ENCODE data around the gene GRWD1.

Gene GRWD1

DNA sequence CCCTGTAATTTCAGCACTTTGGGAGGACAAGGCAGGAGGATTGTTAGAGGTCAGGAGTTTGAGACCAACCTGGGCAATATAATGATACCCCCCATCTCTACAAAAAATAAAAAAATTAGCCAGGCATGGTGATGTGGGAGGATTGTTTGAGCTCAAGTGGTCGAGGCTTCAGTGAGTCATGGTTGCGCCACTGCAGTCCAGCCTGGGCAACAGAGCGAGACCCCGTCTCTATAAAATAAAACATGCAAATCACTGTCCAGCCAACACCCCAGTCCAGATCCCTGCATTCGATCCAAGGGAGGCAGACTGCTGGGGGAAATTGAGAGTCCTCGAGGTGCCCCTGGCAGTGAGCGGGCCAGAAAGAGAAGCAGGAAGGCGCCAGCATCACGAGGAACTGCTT lies 30.4 kb downstream of the GRWD1 start:
- H3K4me3 ChIP-seq (ENCODE audit: low read depth, low read length) = no peak overlapping the region
- TF ChIP-seq, protein P1, sequence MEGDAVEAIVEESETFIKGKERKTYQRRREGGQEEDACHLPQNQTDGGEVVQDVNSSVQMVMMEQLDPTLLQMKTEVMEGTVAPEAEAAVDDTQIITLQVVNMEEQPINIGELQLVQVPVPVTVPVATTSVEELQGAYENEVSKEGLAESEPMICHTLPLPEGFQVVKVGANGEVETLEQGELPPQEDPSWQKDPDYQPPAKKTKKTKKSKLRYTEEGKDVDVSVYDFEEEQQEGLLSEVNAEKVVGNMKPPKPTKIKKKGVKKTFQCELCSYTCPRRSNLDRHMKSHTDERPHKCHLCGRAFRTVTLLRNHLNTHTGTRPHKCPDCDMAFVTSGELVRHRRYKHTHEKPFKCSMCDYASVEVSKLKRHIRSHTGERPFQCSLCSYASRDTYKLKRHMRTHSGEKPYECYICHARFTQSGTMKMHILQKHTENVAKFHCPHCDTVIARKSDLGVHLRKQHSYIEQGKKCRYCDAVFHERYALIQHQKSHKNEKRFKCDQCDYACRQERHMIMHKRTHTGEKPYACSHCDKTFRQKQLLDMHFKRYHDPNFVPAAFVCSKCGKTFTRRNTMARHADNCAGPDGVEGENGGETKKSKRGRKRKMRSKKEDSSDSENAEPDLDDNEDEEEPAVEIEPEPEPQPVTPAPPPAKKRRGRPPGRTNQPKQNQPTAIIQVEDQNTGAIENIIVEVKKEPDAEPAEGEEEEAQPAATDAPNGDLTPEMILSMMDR (IDR thresholded peaks at IDR 0.05; ENCODE audit: low read depth, low read length) = no peak

DNA sequence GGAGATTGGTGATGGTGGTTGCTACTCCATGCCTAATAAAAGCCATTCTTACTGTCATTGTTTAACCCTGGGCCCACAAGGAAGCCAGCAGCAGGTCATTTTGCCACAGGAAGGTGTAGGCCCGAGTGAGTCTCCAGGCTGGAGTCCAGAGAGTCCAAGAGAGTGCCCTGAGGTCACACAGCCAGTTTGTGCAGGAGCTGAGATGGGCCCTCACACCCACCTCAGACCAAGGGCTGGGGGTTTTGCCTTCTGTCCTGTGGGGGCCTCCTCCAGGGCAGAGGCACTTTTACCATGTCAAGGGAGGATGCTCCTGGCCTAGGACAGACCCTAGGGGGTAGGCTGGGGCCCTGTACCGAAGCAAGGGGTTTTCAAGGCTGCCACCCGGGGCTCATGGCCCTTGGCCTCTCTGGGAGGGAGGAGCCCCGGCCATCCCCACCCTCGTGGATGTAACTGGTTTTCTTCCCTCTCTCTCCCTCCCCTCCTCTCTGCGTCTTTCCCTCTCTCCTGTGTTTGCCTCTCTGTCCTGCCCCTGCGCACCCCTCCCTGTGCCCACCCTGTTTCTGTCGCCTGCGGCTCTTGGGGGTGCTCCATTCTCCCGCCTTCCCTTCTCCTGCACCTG lies 31.4 kb downstream of the GRWD1 start:
- TF ChIP-seq, protein P1 (IDR thresholded peaks at IDR 0.05; ENCODE audit: low read depth, low read length) = no peak
- no peak overlapping the region for H3K4me3 ChIP-seq (ENCODE audit: low read depth, low read length)

DNA sequence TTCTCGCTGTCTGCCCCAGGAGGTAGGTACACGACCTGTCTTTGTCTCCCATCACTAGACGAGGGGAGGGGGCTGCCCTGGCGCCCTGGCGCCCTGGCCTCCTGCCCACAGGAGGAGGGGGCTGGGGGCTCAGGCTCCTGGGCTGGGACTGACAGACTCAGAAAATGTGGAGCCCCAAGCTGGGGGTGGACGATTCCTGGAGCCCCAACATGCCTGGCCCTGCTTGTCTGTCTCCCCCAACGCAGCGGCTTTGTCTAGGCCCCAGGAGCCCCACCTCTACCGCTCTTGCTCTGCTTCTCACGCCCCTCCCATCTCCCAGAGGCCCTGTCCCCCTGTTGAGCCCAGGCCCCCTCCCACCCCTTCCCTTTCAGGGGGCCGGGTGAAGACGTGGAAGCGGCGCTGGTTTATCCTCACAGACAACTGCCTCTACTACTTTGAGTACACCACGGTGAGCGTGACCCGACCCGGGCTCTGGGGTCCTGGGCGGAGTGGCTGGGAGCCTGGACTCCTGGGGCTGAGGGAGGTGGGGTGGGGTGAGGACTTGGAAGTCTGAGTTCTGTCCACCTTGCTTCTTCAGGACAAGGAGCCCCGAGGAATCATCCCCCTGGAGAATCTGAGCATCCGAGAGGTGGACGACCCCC lies 32.0 kb downstream of the GRWD1 start:
- TF ChIP-seq, protein P1 (IDR thresholded peaks at IDR 0.05; ENCODE audit: low read depth, low read length) = no peak
- no peak overlapping the region for H3K4me3 ChIP-seq (ENCODE audit: low read depth, low read length)

DNA sequence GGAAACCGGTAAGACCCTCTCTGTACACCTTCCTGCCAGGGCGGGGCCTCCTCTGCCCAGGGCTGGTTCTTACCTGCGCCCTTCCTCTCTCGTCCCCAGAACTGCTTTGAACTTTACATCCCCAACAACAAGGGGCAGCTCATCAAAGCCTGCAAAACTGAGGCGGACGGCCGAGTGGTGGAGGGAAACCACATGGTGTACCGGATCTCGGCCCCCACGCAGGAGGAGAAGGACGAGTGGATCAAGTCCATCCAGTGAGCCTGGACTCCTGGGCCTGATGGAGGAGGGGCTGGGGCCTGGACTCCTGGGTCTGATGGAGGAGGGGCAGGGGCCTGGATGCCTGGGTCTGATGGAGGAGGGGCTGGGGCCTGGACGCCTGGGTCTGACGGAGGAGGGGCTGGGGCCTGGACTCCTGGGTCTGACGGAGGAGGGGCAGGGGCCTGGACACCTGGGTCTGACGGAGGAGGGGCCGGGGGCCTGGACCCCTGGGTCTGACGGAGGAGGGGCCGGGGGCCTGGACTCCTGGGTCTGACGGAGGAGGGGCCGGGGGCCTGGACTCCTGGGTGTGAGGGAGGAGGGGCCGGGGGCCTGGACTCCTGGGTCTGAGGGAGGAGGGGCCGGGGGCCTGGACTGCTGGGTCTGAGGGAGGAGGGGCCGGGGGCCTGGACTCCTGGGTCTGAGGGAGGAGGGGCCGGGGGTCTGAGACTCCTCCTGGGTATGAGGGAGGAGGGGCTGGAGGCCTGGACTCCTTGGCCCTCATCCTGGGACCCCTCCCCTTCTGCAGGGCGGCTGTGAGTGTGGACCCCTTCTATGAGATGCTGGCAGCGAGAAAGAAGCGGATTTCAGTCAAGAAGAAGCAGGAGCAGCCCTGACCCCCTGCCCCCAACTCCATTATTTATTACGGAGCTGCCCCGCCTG lies 32.8 kb downstream of the GRWD1 start:
- TF ChIP-seq, protein P1 (IDR thresholded peaks at IDR 0.05; ENCODE audit: low read depth, low read length) = no peak
- H3K4me3 ChIP-seq (ENCODE audit: low read depth, low read length) = no peak overlapping the region

DNA sequence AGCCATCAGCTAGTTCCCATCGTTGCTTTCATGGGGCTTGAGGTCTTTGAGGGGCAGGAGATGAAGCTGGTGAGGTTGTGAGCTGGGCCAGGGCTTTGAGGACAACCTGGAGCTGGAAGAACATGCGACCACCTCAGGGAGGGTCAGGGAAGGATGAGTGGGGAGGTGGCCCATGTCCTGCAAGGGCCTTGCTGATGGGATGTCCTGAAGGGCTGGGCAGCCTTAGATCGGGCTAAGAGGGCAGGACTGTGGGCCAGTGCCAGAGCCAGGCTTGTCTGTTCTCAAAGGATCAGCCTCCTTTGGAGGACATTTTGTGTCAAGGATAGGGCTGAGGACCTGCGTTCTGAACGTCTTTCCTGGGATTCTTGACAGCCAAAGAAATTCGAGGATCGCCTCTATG lies 33.9 kb downstream of the GRWD1 start:
- TF ChIP-seq, protein P1 (IDR thresholded peaks at IDR 0.05; ENCODE audit: low read depth, low read length) = no peak
- no peak overlapping the region for H3K4me3 ChIP-seq (ENCODE audit: low read depth, low read length)

DNA sequence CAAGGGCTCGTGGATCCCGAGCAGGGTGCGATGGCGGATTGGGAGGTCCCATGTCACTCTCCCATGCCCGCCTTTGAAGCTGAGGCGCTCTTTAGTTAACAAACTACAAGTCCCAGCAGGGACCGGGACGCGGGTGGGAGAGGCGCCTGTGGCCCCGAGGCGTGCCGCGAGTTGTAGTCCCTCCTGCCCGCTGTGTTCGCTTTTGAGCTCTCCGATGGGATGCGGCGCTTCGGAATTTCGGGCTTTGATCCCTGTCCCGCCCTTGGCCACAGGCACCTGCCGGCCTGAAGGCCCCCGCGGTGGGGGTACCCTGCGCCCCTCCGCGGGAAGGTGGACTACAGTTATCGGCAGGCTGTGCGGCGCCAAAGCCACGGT lies 34.4 kb downstream of the GRWD1 start:
- TF ChIP-seq, protein P1 (IDR thresholded peaks at IDR 0.05; ENCODE audit: low read depth, low read length) = no peak
- H3K4me3 ChIP-seq (ENCODE audit: low read depth, low read length) = 0 out of 2 replicates have a peak overlapping the region, but pooled peaks have one; percentile 18
